ENCODE results near the gene GNL3.

The GNL3 gene

GRCh38 chr3:52689151-52689550 lies 3.3 kb downstream of the GNL3 start:
- no peak for FAIRE-seq

- FAIRE-seq: no peak
Observed at GRCh38 chr3:52690560-52690959, 4.7 kb downstream of the GNL3 start.

GRCh38 chr3:52693071-52693470 lies 7.2 kb downstream of the GNL3 start:
- no peak for FAIRE-seq

GRCh38 chr3:52694528-52695189 lies 8.8 kb downstream of the GNL3 start:
- no peak for FAIRE-seq

GRCh38 chr3:52695798-52696671 lies 10.2 kb downstream of the GNL3 start:
- no peak for FAIRE-seq

- peak; percentile 19 for FAIRE-seq
Observed at GRCh38 chr3:52696830-52697631, 11.2 kb downstream of the GNL3 start.

- FAIRE-seq: no peak
Observed at GRCh38 chr3:52697632-52697965, 11.8 kb downstream of the GNL3 start.

- no peak for FAIRE-seq
Observed at GRCh38 chr3:52703341-52703740, 17.5 kb downstream of the GNL3 start.

GRCh38 chr3:52704611-52705437 lies 19.0 kb downstream of the GNL3 start:
- no peak for FAIRE-seq

GRCh38 chr3:52705438-52705687 lies 19.5 kb downstream of the GNL3 start:
- FAIRE-seq: no peak

- no peak for FAIRE-seq
Observed at GRCh38 chr3:52705688-52706686, 20.2 kb downstream of the GNL3 start, which contains the start of the genes GLT8D1 and SPCS1. Gene GLT8D1, minus strand, starts transcription at chr3:52705791. Its CDS starts 5,331 bp downstream, at chr3:52700460. Gene SPCS1, plus strand, starts transcription at chr3:52706106. Its CDS starts 141 bp downstream, at chr3:52706247.

GRCh38 chr3:52707585-52707984 lies 21.8 kb downstream of the GNL3 start:
- no peak for FAIRE-seq

- no peak for FAIRE-seq
Observed at GRCh38 chr3:52710512-52710911, 24.7 kb downstream of the GNL3 start.

GRCh38 chr3:52712291-52713212 lies 26.7 kb downstream of the GNL3 start:
- no peak for FAIRE-seq

GRCh38 chr3:52714335-52715302 lies 28.8 kb downstream of the GNL3 start:
- no peak for FAIRE-seq

- no peak for FAIRE-seq
Observed at GRCh38 chr3:52715714-52716305, 30.0 kb downstream of the GNL3 start.

GRCh38 chr3:52719618-52720017 lies 33.8 kb downstream of the GNL3 start:
- no peak for FAIRE-seq

GRCh38 chr3:52721002-52721729 lies 35.3 kb downstream of the GNL3 start:
- FAIRE-seq: no peak
